Endothelial cell of umbilical vein (primary cell): ENCODE results near the gene P2RX4. TPM values are rescaled to one million over a fixed set of nuclear protein-coding genes. Genes with fewer than 3 reads are reported as not detected.
"Not testable (repeated sequence)": the region's sequence is repeated elsewhere in the genome, so short reads cannot be mapped to it uniquely, and the experiment has no call there.

Experiments
- BruUV-seq: library from RNA; stranded (reverse); fragments of 400-500 nt; replicated peaks from 2 replicates; lab custom pipeline; 2021; lab: Mats Ljungman, UMichigan
- CTCF ChIA-PET: fragments of 300-600, 350-600 bp; sonication (Branson Sonifier 250); formaldehyde crosslinking; loops from one replicate; lab custom pipeline; 2021; ENCODE audit warnings: antibody characterized with exemption, inconsistent platforms; lab: Charles Lee
- POLR2A ChIA-PET: fragments of 300-600, 350-600 bp; sonication (Branson Sonifier 250); formaldehyde crosslinking; loops from one replicate; lab custom pipeline; 2021; ENCODE audit warnings: antibody characterized with exemption, inconsistent platforms; lab: Charles Lee
- DNase-seq: peaks from one replicate; pipeline ENCODE4 v3.0.0-alpha.2; 2011; ENCODE audit warnings: low read depth, low spot score
- FAIRE-seq: peaks from 2 replicates; lab custom pipeline; 2011; peaks lifted over from hg19 to GRCh38; lab: Jason Lieb, UNC
- H2AFZ ChIP-seq: 2 replicates; pipeline ENCODE4 v1.6.0; 2012; ENCODE audit warnings: low read depth, low read length, control low read depth, inconsistent platforms
- H3K27ac ChIP-seq: 2 replicates; pipeline ENCODE4 v1.5.1; 2011; ENCODE audit warnings: low read depth, mild to moderate bottlenecking, control low read depth, low read length, moderate library complexity; ENCODE audit not compliant: insufficient read depth
- H3K27me3 ChIP-seq, 2 experiments: 2 replicates each; pipeline versions ENCODE4 v1.6.0 to v1.6.1; 2011; ENCODE audit warnings: low read length in 2 of 2, mixed read lengths in 1 of 2; ENCODE audit not compliant: control insufficient read depth in 2 of 2, insufficient read depth in 2 of 2
- H3K36me3 ChIP-seq, 2 experiments: 2 replicates in 1 of 2; 3 replicates in 1 of 2; pipeline ENCODE4 v1.5.1; 2011; ENCODE audit warnings: low read length in 2 of 2, mild to moderate bottlenecking in 1 of 2, moderate library complexity in 1 of 2; ENCODE audit not compliant: control insufficient read depth in 2 of 2, insufficient read depth in 2 of 2; ENCODE audit errors: extremely low read depth in 1 of 2
- H3K4me1 ChIP-seq: 3 replicates; pipeline ENCODE4 v1.5.1; 2011; ENCODE audit warnings: mild to moderate bottlenecking, low read length; ENCODE audit not compliant: control insufficient read depth, insufficient read depth; ENCODE audit errors: extremely low read depth
- H3K4me2 ChIP-seq: 2 replicates; pipeline ENCODE4 v1.6.1; 2011; ENCODE audit warnings: low read length, control low read depth, mixed read lengths; ENCODE audit not compliant: insufficient read depth
- H3K4me3 ChIP-seq, 3 experiments: fragments of 200-600 bp in 1 of 3; sonication (generic), shearing (Covaris generic) in 1 of 3; replicated peaks in 1 of 3; 2 replicates each; pipeline ENCODE4 v1.5.1; 2011 to 2016; ENCODE audit warnings: control low read depth in 3 of 3, low read length in 3 of 3, mild to moderate bottlenecking in 2 of 3, inconsistent platforms in 1 of 3, low read depth in 1 of 3, moderate library complexity in 1 of 3; ENCODE audit not compliant: insufficient read depth in 1 of 3
- H3K79me2 ChIP-seq: 2 replicates; pipeline ENCODE4 v1.6.0; 2012; ENCODE audit warnings: low read length, inconsistent platforms; ENCODE audit not compliant: control insufficient read depth, insufficient read depth
- H3K9ac ChIP-seq: replicated peaks from 2 replicates; pipeline ENCODE3; 2011; ENCODE audit warnings: low read length, control low read depth; ENCODE audit not compliant: insufficient read depth; ENCODE audit errors: extremely low read depth
- H3K9me1 ChIP-seq: replicated peaks from 3 replicates; pipeline ENCODE4 v1.6.0; 2011; ENCODE audit warnings: mild to moderate bottlenecking, low read length; ENCODE audit not compliant: control insufficient read depth, insufficient read depth; ENCODE audit errors: extremely low read depth
- H3K9me3 ChIP-seq: replicated peaks from 2 replicates; pipeline ENCODE4 v1.5.1; 2012; ENCODE audit warnings: low read length, inconsistent platforms; ENCODE audit not compliant: control insufficient read depth, insufficient read depth
- H4K20me1 ChIP-seq: replicated peaks from 2 replicates; pipeline ENCODE3; 2011; ENCODE audit warnings: mild to moderate bottlenecking, low read length; ENCODE audit not compliant: control insufficient read depth, insufficient read depth; ENCODE audit errors: extremely low read depth
- CTCF ChIP-seq, 2 donors: IDR thresholded peaks; 1 replicate in 1 of 2; 2 replicates in 1 of 2; pipeline ENCODE4 v1.5.1; 2011; ENCODE audit warnings: low read length in 2 of 2, mild to moderate bottlenecking in 2 of 2, moderate library complexity in 2 of 2, control low read depth in 1 of 2, inconsistent platforms in 1 of 2, low read depth in 1 of 2; ENCODE audit not compliant: insufficient read depth in 1 of 2; ENCODE audit errors: extremely low read depth in 1 of 2
- EZH2 ChIP-seq: IDR thresholded peaks from 2 replicates; pipeline ENCODE4 v1.6.1; 2012; ENCODE audit warnings: borderline replicate concordance, low read depth, mild to moderate bottlenecking, moderate library complexity, low read length, inconsistent platforms; ENCODE audit not compliant: severe bottlenecking
- GATA2 ChIP-seq: IDR thresholded peaks from 2 replicates; pipeline ENCODE4 v1.7.0; 2011; ENCODE audit warnings: low read depth, mild to moderate bottlenecking, moderate library complexity, mixed read lengths, low read length; ENCODE audit not compliant: insufficient read length, insufficient read depth
- POLR2AphosphoS5 ChIP-seq: IDR thresholded peaks from 2 replicates; pipeline ENCODE4 v1.6.1; 2012; ENCODE audit warnings: low read depth, mild to moderate bottlenecking, control low read depth, low read length, moderate library complexity; ENCODE audit not compliant: insufficient read depth
- dilution Hi-C: fragments of 300-500 bp; cut with MboI; formaldehyde crosslinking; loops from one replicate; pipeline ENCODE4 v1.15.0; 2019; ENCODE audit warnings: low sequenced_read_pairs; ENCODE audit not compliant: extremely low pct_ligation_motif_present
- intact Hi-C: fragments of 100-400 bp; cut with micrococcal nuclease; formaldehyde crosslinking; loops from one replicate; pipeline ENCODE4 v1.10.0; 2022
- polyA plus RNA-seq, 4 experiments: library from polyadenylated mRNA; depleted of rRNA in 3 of 4; stranded (reverse) in 3 of 4; unstranded in 1 of 4; fragments of >200 nt; gene quantifications; 2 replicates each; pipeline versions ENCODE4 v1.2.1 to v1.2.3, GENCODE V29; 2011 to 2012; ENCODE audit warnings: missing spikeins in 1 of 4
- total RNA-seq: library from RNA; stranded (reverse); gene quantifications from 2 replicates; pipeline ENCODE4 v1.2.3, GENCODE V29; 2021

The P2RX4 gene
- total and polyA plus RNA-seq, 2 donors (not counting 3 experiments of a cell fraction or from before 2014, with no cell fraction given): 92.8 to 116 TPM

- BruUV-seq: no TSS peak
- POLR2A ChIA-PET: no interaction called here
These were observed 16.5 kb downstream of the P2RX4 start for GRCh38 chr12:121226399-121226798.

GRCh38 chr12:121226871-121227270, 16.9 kb downstream of the P2RX4 start:
- BruUV-seq, H3K36me3 ChIP-seq, H3K9ac ChIP-seq, H3K4me1 ChIP-seq, H3K27ac ChIP-seq, DNase-seq, H3K9me1 ChIP-seq, dilution Hi-C loops, H3K4me2 ChIP-seq, FAIRE-seq, H3K79me2 ChIP-seq, H2AFZ ChIP-seq, H3K9me3 ChIP-seq, intact Hi-C loops, H3K27me3 ChIP-seq, H3K4me3 ChIP-seq, POLR2A ChIA-PET, H4K20me1 ChIP-seq: not testable (repeated sequence)
- CTCF ChIA-PET: interaction anchor here (1.6 kb wide), 1 partner anchor 167 kb away, joined by 4 read pairs; no protein-coding TSS in a partner anchor

More at GRCh38 chr12:121226399-121226798, 16.5 kb downstream of the P2RX4 start:
- no peaks in the 10 kb centered on the region for H3K4me1 ChIP-seq
- no peaks in the 10 kb centered on the region for H4K20me1 ChIP-seq
- CTCF ChIA-PET: interaction anchor here (1.6 kb wide), 1 partner anchor 167 kb away, joined by 4 read pairs; no protein-coding TSS in a partner anchor
- H3K27ac ChIP-seq: no peak overlapping the region
- H3K9me3 ChIP-seq: no peaks in the 10 kb centered on the region
- TF ChIP-seq POLR2AphosphoS5 (no peak), EZH2 (no peak), CTCF (IDR thresholded peaks at IDR 0.05; ENCODE audit: extremely low read depth in 1 of 2, insufficient read depth in 1 of 2, low read depth in 1 of 2, low read length in 2 of 2) (no peak), GATA2 (no peak)
- H2AFZ ChIP-seq: no peak overlapping the region
- dilution Hi-C loops: no loop called here
- H3K27me3 ChIP-seq: no peaks in the 10 kb centered on the region
- FAIRE-seq: no peak
- H3K9me1 ChIP-seq: no peaks in the 10 kb centered on the region
- no peak overlapping the region for H3K4me3 ChIP-seq
- intact Hi-C loops: no loop called here
- no peaks in the 10 kb centered on the region for H3K79me2 ChIP-seq
- no peak for DNase-seq
- no peak overlapping the region for H3K9ac ChIP-seq
- H3K36me3 ChIP-seq: peaks cover 3 to 11% of the 10 kb centered on the region in 2 experiments
- no peak overlapping the region for H3K4me2 ChIP-seq
